ENCODE measurements around the gene TUNAR. TPM values are rescaled to one million over a fixed set of nuclear protein-coding genes. Genes with fewer than 3 reads are reported as not detected.

TUNAR gene
- total RNA-seq (2014; rRNA removed; shearing (Covaris generic)) = 54.1 and 56.2 TPM in 2 replicates
- polyA plus RNA-seq (2016; fragmentation: Nextera tagmentation; extraction: Ambion mirVana) = 21.8 and 23.1 TPM in 2 replicates
- long read RNA-seq, transcript TUNAR-201 (2 exons, 3,197 nt) = major isoform, 8 of 17 reads
- long read RNA-seq, partial matches to known transcripts = 0 of 17 reads
- long read RNA-seq, other reads (novel, unspliced or antisense) = 9 of 17 reads

GRCh38 chr14:95876761-95877538 is at the start of gene TUNAR:
TUNAR (plus strand) TSS chr14:95876832.
- Histone ChIP-seq H3K79me2 (replicated peaks; ENCODE audit: insufficient read depth) (peaks cover 48% of the 10 kb centered on the region), H4K20me1 (replicated peaks; ENCODE audit: insufficient read depth) (no peaks in the 10 kb centered on the region), H3K4me2 (peak within 1 kb of the TSS; percentile 96), H3K36me3 (ENCODE audit: insufficient read depth) (no peaks in the 10 kb centered on the region), H3K9me2 (ENCODE audit: insufficient read depth) (0 out of 2 replicates have a peak, but pooled peaks cover 6% of the 10 kb centered on the region), H3K27ac (ENCODE audit: low read depth) (no peak within 1 kb of the TSS), H3K4me1 (ENCODE audit: insufficient read depth) (peaks cover 46% of the 10 kb centered on the region), H2AFZ (peak within 1 kb of the TSS; percentile 69), H3F3A (replicated peaks; ENCODE audit: low read depth) (peaks cover 9% of the 10 kb centered on the region; the same call in 1 of the 2 replicates), H3K27me3 (ENCODE audit: insufficient read depth) (peaks cover 7% of the 10 kb centered on the region; the same call in 1 of the 2 replicates), H3K4me3 (peak within 1 kb of the TSS; percentile 85)
- H3K4me3 Mint-ChIP-seq = peak within 1 kb of the TSS; percentile 79
- H3K4me1 Mint-ChIP-seq = peaks cover 47% of the 10 kb centered on the region
- H3K9me3 Mint-ChIP-seq = peaks cover 2% of the 10 kb centered on the region; the same call in 1 of the 3 replicates
- H3K27ac Mint-ChIP-seq = 0 out of 2 replicates have a peak within 1 kb of the TSS, but pooled peaks have one; percentile 41
- H3K27me3 Mint-ChIP-seq (ENCODE audit: insufficient read depth, low read depth, poor library complexity) = peaks cover 20% of the 10 kb centered on the region
- peak; percentile 79 for DNase-seq (ENCODE audit: low spot score)
- H3K36me3 Mint-ChIP-seq (ENCODE audit: low read depth) = peaks cover 10% of the 10 kb centered on the region
- TF ChIP-seq POLR2AphosphoS5 (IDR thresholded peaks at IDR 0.05; ENCODE audit: low read depth) = peak; percentile 19; the same call in 1 of the 2 replicates
- peak; percentile 52 to 63 for TF ChIP-seq CTCF (conservative IDR thresholded peaks at IDR 0.05; ENCODE audit: low read depth in 2 of 2)
- TF ChIP-seq ZNF114 (CRISPR knock-in tag; IDR thresholded peaks at IDR 0.05) = no peak
- TF ChIP-seq CREB1 (CRISPR knock-in tag; IDR thresholded peaks at IDR 0.05; ENCODE audit: low read depth) = no peak
- TF ChIP-seq NANOG (IDR thresholded peaks at IDR 0.05; ENCODE audit: borderline replicate concordance) = no peak
- ATAC-seq = peak; percentile 62

GRCh38 chr14:95828649-95829265 is 47.9 kb upstream of the TUNAR start:
- no peak overlapping the region for H3K4me2 ChIP-seq
- DNase-seq (ENCODE audit: low spot score) (no peak), ATAC-seq (no peak)
- no peak overlapping the region for H3K27ac Mint-ChIP-seq
- peaks cover 12% of the 10 kb centered on the region for H3K9me3 Mint-ChIP-seq
- H4K20me1 ChIP-seq (replicated peaks; ENCODE audit: insufficient read depth) = no peaks in the 10 kb centered on the region
- no peaks in the 10 kb centered on the region for H3K79me2 ChIP-seq (replicated peaks; ENCODE audit: insufficient read depth)
- no peaks in the 10 kb centered on the region for H3K36me3 ChIP-seq (ENCODE audit: insufficient read depth)
- no peak overlapping the region for H3K4me3 Mint-ChIP-seq
- no peaks in the 10 kb centered on the region for H3K36me3 Mint-ChIP-seq (ENCODE audit: low read depth)
- H3K27me3 ChIP-seq (ENCODE audit: insufficient read depth) = no peaks in the 10 kb centered on the region
- no peak overlapping the region for H2AFZ ChIP-seq
- no peak overlapping the region for H3K27ac ChIP-seq (ENCODE audit: low read depth)
- peaks cover 12% of the 10 kb centered on the region; the same call in 1 of the 2 replicates for H3K4me1 ChIP-seq (ENCODE audit: insufficient read depth)
- H3K4me3 ChIP-seq = no peak overlapping the region
- no peaks in the 10 kb centered on the region for H3K9me2 ChIP-seq (ENCODE audit: insufficient read depth)
- H3K27me3 Mint-ChIP-seq (ENCODE audit: insufficient read depth, low read depth, poor library complexity) = peaks cover 4% of the 10 kb centered on the region
- TF ChIP-seq REST (IDR thresholded peaks at IDR 0.05; ENCODE audit: unreplicated experiment) (no peak), ZNF331 (CRISPR knock-in tag; IDR thresholded peaks at IDR 0.05; ENCODE audit: low read depth) (peak; percentile 94)
- peaks cover 13% of the 10 kb centered on the region for H3K4me1 Mint-ChIP-seq
- no peaks in the 10 kb centered on the region for H3F3A ChIP-seq (replicated peaks; ENCODE audit: low read depth)
